ENCODE measurements around the gene SORCS2. TPM values are rescaled to one million over a fixed set of nuclear protein-coding genes. Genes with fewer than 3 reads are reported as not detected.

SORCS2 gene
- total and polyA plus RNA-seq, 2 of the 13 experiments (the other 11 are each of a cell fraction or from before 2014, with no cell fraction given), result 0.82 to 1.0 TPM

GRCh38 chr4:7638984-7639789 is 446.8 kb downstream of the SORCS2 start (continued):
- no peak for TF ChIP-seq CSRNP2 (CRISPR knock-in tag; conservative IDR thresholded peaks at IDR 0.05; ENCODE audit: low read depth)
- no peak for TF ChIP-seq CERS6 (CRISPR knock-in tag; IDR thresholded peaks at IDR 0.05)
- TF ChIP-seq CREB3 (CRISPR knock-in tag; IDR thresholded peaks at IDR 0.05), result no peak
- no peak for TF ChIP-seq TERF1 (CRISPR knock-in tag; IDR thresholded peaks at IDR 0.05)
- TF ChIP-seq CHD4 (IDR thresholded peaks at IDR 0.05; ENCODE audit: borderline replicate concordance, low read length), result no peak
- TF ChIP-seq MYC (CRISPR knock-in tag; IDR thresholded peaks at IDR 0.05; ENCODE audit: borderline replicate concordance), result 0 out of 2 replicates have a peak, but pooled peaks have one; percentile 16
- TF ChIP-seq THRA (CRISPR knock-in tag; IDR thresholded peaks at IDR 0.05; ENCODE audit: borderline replicate concordance), result no peak
- TF ChIP-seq MATR3 (CRISPR knock-in tag; IDR thresholded peaks at IDR 0.05), result no peak
- no peak for TF ChIP-seq ZC3H13 (CRISPR knock-in tag; IDR thresholded peaks at IDR 0.05)
- no peak for TF ChIP-seq MBD4 (IDR thresholded peaks at IDR 0.05; ENCODE audit: borderline replicate concordance, low read length)
- TF ChIP-seq TFDP1 (CRISPR knock-in tag; IDR thresholded peaks at IDR 0.05; ENCODE audit: borderline replicate concordance), result no peak
- TF ChIP-seq MTF1 (CRISPR knock-in tag; IDR thresholded peaks at IDR 0.05), result no peak
- no peak for TF ChIP-seq IRF9 (CRISPR knock-in tag; IDR thresholded peaks at IDR 0.05; ENCODE audit: borderline replicate concordance)
- TF ChIP-seq ZFYVE20 (CRISPR knock-in tag; IDR thresholded peaks at IDR 0.05; ENCODE audit: borderline replicate concordance, low read depth), result no peak
- TF ChIP-seq ARID3A (IDR thresholded peaks at IDR 0.05; ENCODE audit: low read depth, low read length), result no peak
- TF ChIP-seq HDAC1 (CRISPR knock-in tag; IDR thresholded peaks at IDR 0.05), result peak; percentile 20; the same call in 1 of the 2 replicates
